ENCODE results near the gene COL27A1. TPM values are rescaled to one million over a fixed set of nuclear protein-coding genes. Genes with fewer than 3 reads are reported as not detected.

The COL27A1 gene
- total and polyA plus RNA-seq, 2 donors from 2014 or later, result 13.6 to 45.6 TPM

DNA sequence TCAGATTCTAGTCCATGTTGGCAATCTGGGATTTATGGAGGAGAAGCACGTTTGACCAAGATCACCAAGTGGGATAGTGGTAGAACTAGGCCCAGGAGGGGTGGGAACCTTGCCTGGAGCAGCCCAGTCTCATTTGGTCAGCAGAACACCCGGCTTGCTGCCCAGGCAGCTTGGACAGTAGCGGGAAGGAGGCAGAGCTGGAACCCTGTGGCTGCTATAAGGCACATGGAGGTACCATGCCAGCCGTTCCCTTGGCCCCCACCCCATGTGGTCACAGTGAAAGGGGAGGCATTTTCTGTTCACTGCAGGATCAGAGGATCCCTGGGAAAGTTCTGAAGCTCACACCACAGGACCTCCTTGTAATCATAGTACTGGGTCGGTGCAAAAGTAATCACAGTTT is 92.2 kb downstream of the COL27A1 start:
- H3K4me1 ChIP-seq (ENCODE audit: control insufficient read depth in 2 of 3, insufficient read depth in 2 of 3, low read depth in 1 of 3, low read length in 3 of 3), result no peaks in the 10 kb centered on the region
- no peak overlapping the region for H3K27ac ChIP-seq (ENCODE audit: low read depth in 2 of 2, low read length in 2 of 2)
- FAIRE-seq (no peak), DNase-seq (no peak)
- H3K27me3 ChIP-seq (ENCODE audit: control insufficient read depth, insufficient read depth, low read length), result no peaks in the 10 kb centered on the region
- no peak overlapping the region for H3K4me3 ChIP-seq (ENCODE audit: low read length in 3 of 3)
- H3K9me3 ChIP-seq (ENCODE audit: control insufficient read depth in 2 of 3, insufficient read depth in 1 of 3, low read length in 3 of 3), result no peaks in the 10 kb centered on the region
- TF ChIP-seq, protein P1, sequence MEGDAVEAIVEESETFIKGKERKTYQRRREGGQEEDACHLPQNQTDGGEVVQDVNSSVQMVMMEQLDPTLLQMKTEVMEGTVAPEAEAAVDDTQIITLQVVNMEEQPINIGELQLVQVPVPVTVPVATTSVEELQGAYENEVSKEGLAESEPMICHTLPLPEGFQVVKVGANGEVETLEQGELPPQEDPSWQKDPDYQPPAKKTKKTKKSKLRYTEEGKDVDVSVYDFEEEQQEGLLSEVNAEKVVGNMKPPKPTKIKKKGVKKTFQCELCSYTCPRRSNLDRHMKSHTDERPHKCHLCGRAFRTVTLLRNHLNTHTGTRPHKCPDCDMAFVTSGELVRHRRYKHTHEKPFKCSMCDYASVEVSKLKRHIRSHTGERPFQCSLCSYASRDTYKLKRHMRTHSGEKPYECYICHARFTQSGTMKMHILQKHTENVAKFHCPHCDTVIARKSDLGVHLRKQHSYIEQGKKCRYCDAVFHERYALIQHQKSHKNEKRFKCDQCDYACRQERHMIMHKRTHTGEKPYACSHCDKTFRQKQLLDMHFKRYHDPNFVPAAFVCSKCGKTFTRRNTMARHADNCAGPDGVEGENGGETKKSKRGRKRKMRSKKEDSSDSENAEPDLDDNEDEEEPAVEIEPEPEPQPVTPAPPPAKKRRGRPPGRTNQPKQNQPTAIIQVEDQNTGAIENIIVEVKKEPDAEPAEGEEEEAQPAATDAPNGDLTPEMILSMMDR (IDR thresholded peaks at IDR 0.05; ENCODE audit: borderline replicate concordance, extremely low read depth, insufficient read depth), result no peak
- intact Hi-C loops (cut with DNase I), result no loop called here
- H3K9ac ChIP-seq (ENCODE audit: low read length in 3 of 3), result no peak overlapping the region
- H3K36me3 ChIP-seq (ENCODE audit: control insufficient read depth in 2 of 3, insufficient read depth in 3 of 3, low read length in 3 of 3), result peaks cover 0 to 3% (median 0%) of the 10 kb centered on the region in 3 donors

DNA sequence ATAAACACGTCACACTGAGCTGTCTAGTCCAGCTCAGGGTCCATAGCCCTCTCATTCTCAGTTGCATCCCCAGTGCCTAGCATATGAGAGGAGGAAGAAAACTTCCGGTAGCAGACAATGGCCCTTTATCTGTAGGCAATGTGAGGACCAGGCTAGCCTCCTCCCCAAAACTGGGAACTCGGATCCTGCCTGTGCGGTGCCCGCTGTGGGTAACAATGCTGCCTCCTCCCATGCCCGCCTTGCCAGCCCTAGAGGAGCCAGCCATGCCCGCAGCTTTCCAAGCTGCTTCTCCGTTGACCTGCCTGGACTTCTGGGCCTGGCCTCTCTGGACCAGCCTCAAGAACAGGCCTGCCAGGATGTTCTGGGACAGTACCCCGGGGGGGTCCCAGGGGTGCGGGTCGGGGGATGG is 93.0 kb downstream of the COL27A1 start:
- intact Hi-C loops (cut with DNase I), result no loop called here
- Histone ChIP-seq H3K9ac (ENCODE audit: low read length in 3 of 3) (no peak overlapping the region), H3K36me3 (ENCODE audit: control insufficient read depth in 2 of 3, insufficient read depth in 3 of 3, low read length in 3 of 3) (no peaks in the 10 kb centered on the region), H3K27ac (ENCODE audit: low read depth in 2 of 2, low read length in 2 of 2) (no peak overlapping the region), H3K27me3 (ENCODE audit: control insufficient read depth, insufficient read depth, low read length) (no peaks in the 10 kb centered on the region), H3K4me1 (ENCODE audit: control insufficient read depth in 2 of 3, insufficient read depth in 2 of 3, low read depth in 1 of 3, low read length in 3 of 3) (no peaks in the 10 kb centered on the region), H3K9me3 (ENCODE audit: control insufficient read depth in 2 of 3, insufficient read depth in 1 of 3, low read length in 3 of 3) (no peaks in the 10 kb centered on the region), H3K4me3 (ENCODE audit: low read length in 3 of 3) (no peak overlapping the region)
- FAIRE-seq (no peak), DNase-seq (no peak)
- TF ChIP-seq, protein P1 (IDR thresholded peaks at IDR 0.05; ENCODE audit: borderline replicate concordance, extremely low read depth, insufficient read depth), result no peak

DNA sequence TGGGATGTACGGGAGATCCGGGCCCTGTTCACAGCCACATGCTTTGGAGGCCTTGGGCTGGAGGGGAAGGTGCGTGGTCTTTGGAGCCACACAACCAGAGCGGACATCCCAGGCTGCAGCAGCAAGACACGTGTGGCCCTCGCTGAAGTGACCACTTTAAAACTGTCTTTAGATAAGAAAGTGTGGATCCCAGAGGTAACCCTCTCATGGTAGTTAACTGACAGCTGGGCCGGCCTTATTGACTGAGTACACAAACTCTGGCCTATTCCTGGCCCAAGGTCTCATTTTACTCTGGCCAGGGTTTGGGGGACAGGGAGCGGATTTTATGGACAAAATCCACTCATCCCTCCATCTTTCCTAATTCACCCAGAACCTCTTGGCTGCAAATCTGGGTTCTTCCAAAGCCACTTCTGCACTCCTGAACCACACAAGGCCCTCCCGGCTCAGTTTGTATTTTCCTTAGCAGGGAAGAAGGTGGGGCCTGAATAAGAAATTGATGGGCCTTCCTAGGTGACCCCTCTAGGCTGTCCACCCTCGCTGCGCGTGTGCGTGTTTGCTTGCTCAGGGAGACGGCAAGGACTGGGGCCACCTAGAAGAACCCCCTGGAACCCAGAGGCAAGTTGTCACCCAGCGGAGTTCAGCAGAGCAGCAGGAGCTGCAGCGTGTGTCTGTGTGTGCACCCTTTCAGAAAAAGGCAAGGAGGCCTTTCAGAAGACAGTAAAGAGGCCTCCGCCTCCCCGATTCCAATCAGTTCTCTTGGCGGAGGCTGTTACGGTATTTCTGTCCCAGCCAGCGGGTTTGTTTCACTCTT is 94.3 kb downstream of the COL27A1 start:
- no peak overlapping the region for H3K27ac ChIP-seq (ENCODE audit: low read depth in 2 of 2, low read length in 2 of 2)
- H3K4me3 ChIP-seq (ENCODE audit: low read length in 3 of 3), result no peak overlapping the region
- no peaks in the 10 kb centered on the region for H3K36me3 ChIP-seq (ENCODE audit: control insufficient read depth in 2 of 3, insufficient read depth in 3 of 3, low read length in 3 of 3)
- TF ChIP-seq, protein P1 (IDR thresholded peaks at IDR 0.05; ENCODE audit: borderline replicate concordance, extremely low read depth, insufficient read depth), result no peak
- DNase-seq, result no peak
- no peaks in the 10 kb centered on the region for H3K27me3 ChIP-seq (ENCODE audit: control insufficient read depth, insufficient read depth, low read length)
- no peak for FAIRE-seq
- intact Hi-C loops (cut with DNase I), result no loop called here
- H3K9me3 ChIP-seq (ENCODE audit: control insufficient read depth in 2 of 3, insufficient read depth in 1 of 3, low read length in 3 of 3), result no peaks in the 10 kb centered on the region
- no peaks in the 10 kb centered on the region for H3K4me1 ChIP-seq (ENCODE audit: control insufficient read depth in 2 of 3, insufficient read depth in 2 of 3, low read depth in 1 of 3, low read length in 3 of 3)
- no peak overlapping the region for H3K9ac ChIP-seq (ENCODE audit: low read length in 3 of 3)

All from kidney (tissue), 14 donors.